Anterior cingulate cortex (tissue), 58 donors: ENCODE measurements around the gene AK8.

ENCODE experiments used
- DNase-seq, 58 donors: peaks; one replicate each; lab custom pipeline; 2025; lab: John Stamatoyannopoulos, UW

AK8 gene

DNA sequence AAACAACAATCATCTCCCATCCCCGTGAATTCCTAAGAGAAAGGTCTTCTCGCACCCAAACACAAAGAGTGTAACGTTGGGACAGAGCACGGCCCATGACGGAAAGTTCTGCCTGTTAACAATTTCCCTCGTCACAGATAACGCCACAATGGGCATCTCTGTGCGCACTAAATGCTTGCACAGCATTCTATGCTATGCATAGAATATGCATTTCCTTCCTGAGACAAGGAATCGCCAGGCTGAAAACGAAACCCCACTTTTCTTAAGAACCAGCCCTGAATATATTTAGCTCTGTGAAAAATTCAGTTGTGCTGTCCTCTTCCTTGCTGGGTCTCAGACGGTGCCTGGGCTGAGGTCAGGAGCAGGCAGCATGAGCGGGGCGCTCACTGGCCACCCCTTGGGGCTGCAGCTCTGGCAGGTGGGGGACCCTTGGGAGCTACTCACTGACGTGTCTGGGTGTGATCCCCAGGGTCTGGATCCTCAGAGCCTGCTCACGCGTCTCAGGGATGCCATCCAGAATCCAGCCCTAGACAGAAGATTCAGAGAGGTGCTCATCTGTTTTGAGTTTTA, 49.8 kb downstream of the AK8 start:
- no peak for DNase-seq

- DNase-seq, result no peak
These were observed 50.7 kb downstream of the AK8 start for GRCh38 chr9:132827366-132827765.

- no peak for DNase-seq
These were observed 51.3 kb downstream of the AK8 start for GRCh38 chr9:132826621-132827365.

DNA sequence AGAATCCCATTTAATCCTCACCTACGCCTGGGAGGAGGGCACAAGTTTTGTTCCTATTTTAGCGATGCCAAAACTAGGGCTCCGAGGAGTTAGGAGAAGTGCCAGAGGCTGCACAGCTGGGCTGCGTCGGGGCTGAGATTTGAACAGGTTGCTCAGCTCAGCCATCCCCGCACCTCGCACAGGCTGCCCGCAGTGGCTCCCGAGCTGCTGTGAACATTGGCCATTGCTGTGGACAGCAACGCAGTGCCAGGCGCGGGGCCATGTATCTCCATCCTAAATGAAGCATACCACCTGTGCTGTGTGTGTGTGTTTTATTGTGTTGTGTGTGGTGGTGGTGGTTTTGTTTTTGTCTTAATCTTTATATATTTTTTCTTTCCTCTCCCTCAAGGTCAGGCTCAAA, 52.0 kb downstream of the AK8 start:
- no peak for DNase-seq

DNA sequence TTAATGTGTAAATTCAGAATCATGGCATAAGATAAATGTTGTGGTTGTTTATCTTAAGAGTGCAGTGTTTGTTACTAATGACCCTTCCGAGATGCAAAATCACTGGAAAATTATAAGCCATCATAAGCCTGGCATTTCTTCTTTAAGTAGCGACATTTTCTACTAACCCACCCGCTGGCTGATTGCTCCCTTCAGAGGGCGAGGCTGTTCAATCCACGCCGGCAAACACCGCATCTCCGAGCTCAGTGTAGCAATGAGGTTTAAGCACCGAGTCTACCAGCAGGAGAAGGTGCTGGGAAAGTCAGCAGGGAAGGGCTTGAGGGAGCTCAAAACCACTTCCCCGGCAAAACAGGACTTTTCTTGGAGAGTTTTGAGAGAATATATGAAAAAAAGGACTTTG, 52.7 kb downstream of the AK8 start:
- DNase-seq, result no peak

- no peak for DNase-seq
These were observed 53.1 kb downstream of the AK8 start for GRCh38 chr9:132824951-132825350.

- DNase-seq, result no peak
These were observed 53.9 kb downstream of the AK8 start for GRCh38 chr9:132824151-132824550.

DNA sequence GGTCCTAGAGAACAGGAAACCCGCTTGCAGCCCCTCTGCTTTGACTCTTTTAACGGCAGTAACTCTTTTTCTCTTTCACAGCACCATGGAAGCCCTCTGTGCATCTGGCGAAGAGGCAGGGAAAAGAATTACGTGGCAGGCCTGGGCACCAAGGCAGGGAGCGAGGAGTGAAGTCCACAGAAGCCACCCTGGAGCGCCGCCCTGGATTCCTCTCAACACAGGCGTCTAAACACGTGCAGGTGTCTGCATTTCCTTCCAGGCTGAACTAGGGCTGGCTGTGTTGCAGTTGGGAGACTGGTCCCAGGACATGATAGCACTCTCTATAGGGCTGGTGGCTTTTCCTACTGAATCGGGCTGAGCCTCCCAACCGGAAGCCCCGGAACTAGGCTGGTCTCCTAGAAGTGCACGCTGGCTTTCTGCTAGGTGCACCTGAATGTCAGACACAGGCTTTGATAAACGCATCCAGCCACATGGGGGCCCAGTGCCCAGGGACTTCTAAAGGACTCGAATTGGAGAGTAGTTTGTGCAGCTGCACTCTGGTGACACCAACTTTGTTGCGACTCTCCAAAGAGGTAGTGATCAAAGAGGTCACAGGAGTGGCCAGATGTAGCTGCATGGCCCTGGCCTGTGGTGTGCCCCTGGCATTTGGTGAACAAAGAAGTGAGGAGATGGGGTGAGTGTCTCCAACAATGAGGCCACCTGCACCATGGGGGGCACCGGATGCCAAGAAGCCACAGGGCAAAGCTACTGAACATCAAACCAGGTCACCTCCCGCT, 54.5 kb downstream of the AK8 start:
- no peak for DNase-seq

DNA sequence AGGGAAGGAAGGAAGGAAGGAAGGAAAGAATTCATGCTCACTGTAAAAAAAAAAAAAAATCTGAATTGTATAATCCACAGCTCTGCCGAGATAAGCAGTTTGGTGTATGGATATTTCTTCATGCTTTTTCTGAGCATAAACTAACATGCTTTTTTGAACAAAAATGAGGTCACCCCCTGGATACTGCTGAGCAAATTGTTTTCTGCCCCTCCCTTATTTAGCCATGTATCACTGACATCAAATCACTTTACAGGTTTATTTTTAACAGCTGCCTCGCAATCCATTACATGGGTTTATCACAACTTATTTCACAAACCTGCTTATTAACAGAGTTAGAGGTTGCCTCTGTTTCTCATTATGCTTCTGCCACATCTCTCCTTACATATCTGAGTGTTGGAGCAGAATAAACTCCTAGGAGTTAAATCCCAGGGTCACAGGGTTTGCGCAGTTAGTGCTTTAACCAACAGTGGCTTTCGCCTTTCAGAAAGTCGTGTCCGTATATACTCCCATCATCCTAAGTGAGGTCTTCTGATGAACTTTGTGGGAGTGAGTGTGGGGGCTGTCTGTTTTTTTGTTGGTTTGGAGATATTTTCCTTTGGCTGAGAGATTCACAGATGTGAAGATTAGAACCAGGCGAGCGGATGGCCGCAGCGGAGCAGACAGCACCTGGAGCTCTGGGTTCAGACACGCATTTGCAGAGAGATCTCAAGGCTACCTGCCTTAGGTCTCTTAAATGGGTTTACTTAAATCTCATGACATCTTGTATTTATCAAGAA, 57.7 kb downstream of the AK8 start:
- DNase-seq, result no peak

DNA sequence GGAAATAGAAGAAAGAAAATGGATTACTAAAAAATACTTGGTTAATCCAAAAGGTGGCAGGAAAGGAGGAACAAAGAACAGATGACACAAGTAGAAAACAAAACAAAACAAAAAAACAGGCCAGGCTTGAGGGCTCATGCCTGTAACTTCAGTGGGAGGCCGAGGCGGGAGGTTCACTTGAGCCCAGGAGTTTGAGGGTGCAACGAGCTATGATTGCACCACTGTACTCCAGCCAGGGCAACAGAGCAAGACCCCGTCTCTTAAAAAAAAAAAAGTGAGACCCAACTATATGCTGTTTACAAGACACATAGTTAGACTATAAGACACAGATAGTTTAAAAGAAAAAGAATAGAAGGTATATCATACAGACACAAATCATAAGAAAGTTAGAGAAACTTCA, 59.5 kb downstream of the AK8 start:
- DNase-seq, result no peak

DNA sequence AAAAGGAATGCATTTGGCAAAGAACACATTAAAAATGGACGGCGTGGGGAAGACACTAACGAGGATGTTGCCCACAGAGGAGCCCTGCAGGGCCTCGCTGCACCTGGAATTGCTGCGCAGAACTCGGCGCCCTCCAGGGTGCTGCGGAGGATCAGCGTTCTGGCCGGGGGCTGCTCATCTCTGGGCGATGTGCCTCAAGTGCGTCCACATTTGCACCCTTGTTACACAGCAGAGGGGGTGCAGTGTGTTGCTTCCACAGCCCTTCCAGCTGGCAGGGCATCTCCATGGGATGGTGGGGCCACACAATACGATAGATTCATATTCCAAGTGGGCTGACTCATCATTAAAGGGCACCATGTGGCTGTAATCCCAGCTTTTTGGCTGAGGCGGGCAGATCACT, 63.1 kb downstream of the AK8 start:
- DNase-seq, result peak in 2 of 58 donors; percentile 12 to 15

DNA sequence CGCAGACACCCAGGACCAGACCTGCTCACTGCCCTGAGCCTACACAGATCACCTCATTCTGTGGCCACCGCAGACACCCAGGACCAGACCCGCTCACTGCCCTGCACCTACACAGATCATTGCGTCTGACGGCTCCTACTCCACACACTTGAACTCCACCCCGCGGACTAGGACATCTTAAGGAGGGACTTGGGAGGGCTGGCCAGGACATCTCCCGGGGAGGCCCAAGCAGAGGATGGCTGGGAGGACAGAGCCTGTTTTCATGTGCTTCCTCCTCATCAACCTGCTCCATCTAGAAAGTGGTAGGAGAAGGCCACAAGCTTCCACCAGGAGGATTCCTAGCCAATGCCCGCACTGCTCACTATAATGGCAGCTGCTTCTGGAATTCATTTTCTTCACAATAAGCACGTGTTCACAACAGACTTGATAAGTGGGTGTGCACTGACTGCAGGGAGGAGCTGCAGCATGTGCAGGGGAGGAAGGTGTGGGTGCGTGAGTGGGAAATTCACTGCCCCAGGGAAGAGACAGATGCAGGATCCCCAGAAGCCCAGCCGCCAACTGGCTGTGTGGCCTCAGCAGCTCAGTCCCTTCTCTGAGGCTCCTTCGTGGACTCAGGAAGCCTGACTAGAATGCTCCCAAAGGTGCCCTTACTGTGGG, 64.8 kb downstream of the AK8 start:
- no peak for DNase-seq

- no peak for DNase-seq
These were observed 66.1 kb downstream of the AK8 start for GRCh38 chr9:132811985-132812384.

- DNase-seq, result no peak
These were observed 67.8 kb downstream of the AK8 start for GRCh38 chr9:132810314-132810713.

DNA sequence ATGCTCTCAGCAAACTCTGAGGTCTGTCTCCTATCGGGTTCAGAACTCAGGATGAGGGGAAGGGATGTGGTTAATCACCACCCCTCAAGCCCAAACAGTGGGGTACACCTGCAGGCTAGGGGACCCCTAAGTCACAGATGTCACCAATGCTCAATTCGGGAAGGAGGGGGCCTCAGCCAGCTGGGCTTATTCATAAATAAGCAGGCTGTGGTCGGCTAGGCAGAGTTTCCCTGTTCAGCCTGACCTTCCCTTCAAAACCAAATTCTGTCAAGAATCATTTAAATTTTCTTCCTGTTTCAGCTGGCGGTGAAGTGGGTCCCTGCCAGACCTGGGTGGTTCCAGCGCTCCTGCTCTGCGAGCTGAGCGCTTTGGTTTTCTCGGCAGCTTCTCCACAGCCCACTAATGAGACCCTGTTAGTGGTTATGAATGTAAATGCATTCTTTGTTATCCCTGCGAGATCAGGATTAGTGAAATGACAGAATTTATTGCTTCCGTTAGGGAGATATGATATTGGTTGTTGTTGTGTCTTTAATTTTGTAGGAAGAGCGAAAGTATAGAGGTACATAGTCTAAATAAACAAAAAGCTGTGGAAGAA, 68.3 kb downstream of the AK8 start:
- DNase-seq, result no peak

- DNase-seq, result no peak
These were observed 69.4 kb downstream of the AK8 start for GRCh38 chr9:132808645-132809044.

DNA sequence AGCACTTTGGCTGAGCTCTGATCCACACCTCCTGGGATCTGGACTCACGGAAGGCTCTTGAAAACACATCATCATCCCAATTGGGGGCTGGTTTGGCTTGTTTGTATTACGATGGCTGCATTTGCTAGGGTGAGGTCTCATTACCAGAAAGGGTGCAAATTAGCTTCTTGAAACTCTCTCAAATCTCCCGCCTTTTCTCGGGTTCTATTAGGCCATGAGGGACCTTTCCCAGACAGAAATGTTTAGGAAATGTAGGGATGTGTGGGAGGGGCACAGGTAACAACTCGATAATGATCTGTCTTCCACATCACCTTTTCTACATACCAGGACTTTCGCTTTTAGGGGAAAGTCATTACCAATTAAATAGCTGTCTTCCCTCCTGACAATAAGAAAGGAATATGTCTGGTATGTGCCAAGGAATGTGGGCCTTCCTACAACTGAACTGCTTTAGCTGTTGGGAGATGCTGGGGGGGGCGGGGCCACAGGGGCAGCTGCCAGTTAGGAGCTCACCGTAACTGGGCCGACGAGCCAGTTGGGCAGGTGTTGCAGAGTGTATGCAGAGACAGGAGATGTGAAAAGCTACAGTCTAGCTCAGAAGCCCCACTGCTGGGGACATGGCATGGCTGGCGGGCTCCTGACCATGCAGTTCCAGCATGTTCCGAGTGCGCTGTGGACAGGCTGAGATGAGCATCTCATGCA, 71.2 kb downstream of the AK8 start:
- DNase-seq, result no peak

- DNase-seq, result no peak
These were observed 71.8 kb downstream of the AK8 start for GRCh38 chr9:132806306-132806705.

- no peak for DNase-seq
These were observed 73.3 kb downstream of the AK8 start for GRCh38 chr9:132804576-132805295.
